T follicular helper cell (primary cell): ENCODE results near the gene HEYL.

Experiments used
- DNase-seq: peaks from one replicate; pipeline ENCODE4 v3.0.0-alpha.2; 2020; ENCODE audit warnings: low read depth
- total RNA-seq, 2 experiments: gene quantifications; one replicate each; lab custom pipeline; 2026; lab: John Stamatoyannopoulos, UW

HEYL gene
- total RNA-seq, result 0.24 to 0.26 reads per million in 2 experiments

GRCh38 chr1:39639305-39640130 is at the start of gene HEYL:
HEYL (minus strand) TSS chr1:39639643; CDS start chr1:39639625, 18 bp downstream.
- DNase-seq, result peak; percentile 46

GRCh38 chr1:39689214-39689613 is 49.8 kb upstream of the HEYL start:
- DNase-seq, result no peak

GRCh38 chr1:39688706-39689105 is 49.3 kb upstream of the HEYL start:
- no peak for DNase-seq

- no peak for DNase-seq
Observed at GRCh38 chr1:39687243-39687642, 47.8 kb upstream of the HEYL start.

GRCh38 chr1:39685071-39685470 is 45.6 kb upstream of the HEYL start:
- no peak for DNase-seq

- DNase-seq, result no peak
Observed at GRCh38 chr1:39684313-39684664, 44.8 kb upstream of the HEYL start.

- DNase-seq, result peak; percentile 58
Observed at GRCh38 chr1:39683591-39684312, 44.3 kb upstream of the HEYL start.

GRCh38 chr1:39681999-39682398 is 42.6 kb upstream of the HEYL start:
- DNase-seq, result no peak

GRCh38 chr1:39681294-39681693 is 41.9 kb upstream of the HEYL start:
- no peak for DNase-seq

GRCh38 chr1:39680751-39681150 is 41.3 kb upstream of the HEYL start:
- no peak for DNase-seq

- DNase-seq, result no peak
Observed at GRCh38 chr1:39679821-39680220, 40.4 kb upstream of the HEYL start.

GRCh38 chr1:39678889-39679288 is 39.4 kb upstream of the HEYL start:
- DNase-seq, result no peak

GRCh38 chr1:39677645-39678044 is 38.2 kb upstream of the HEYL start:
- DNase-seq, result no peak

- no peak for DNase-seq
Observed at GRCh38 chr1:39676948-39677548, 37.6 kb upstream of the HEYL start.

- no peak for DNase-seq
Observed at GRCh38 chr1:39675220-39675619, 35.8 kb upstream of the HEYL start.

- DNase-seq, result no peak
Observed at GRCh38 chr1:39673215-39673614, 33.8 kb upstream of the HEYL start.

- no peak for DNase-seq
Observed at GRCh38 chr1:39672551-39672947, 33.1 kb upstream of the HEYL start.

GRCh38 chr1:39671793-39672550 is 32.5 kb upstream of the HEYL start, which contains the start of gene NT5C1A:
NT5C1A (minus strand) TSS chr1:39672107; CDS start chr1:39672038, 69 bp downstream.
- DNase-seq, result no peak

- no peak for DNase-seq
Observed at GRCh38 chr1:39671433-39671792, 32.0 kb upstream of the HEYL start.

- DNase-seq, result no peak
Observed at GRCh38 chr1:39670689-39671088, 31.2 kb upstream of the HEYL start.

GRCh38 chr1:39668894-39669293 is 29.5 kb upstream of the HEYL start:
- DNase-seq, result no peak

- no peak for DNase-seq
Observed at GRCh38 chr1:39668111-39668510, 28.7 kb upstream of the HEYL start.
